ENCODE results near the gene GUCA2B. TPM values are rescaled to one million over a fixed set of nuclear protein-coding genes. Genes with fewer than 3 reads are reported as not detected.

GUCA2B gene
- total RNA-seq = not detected in 2 replicates

GRCh38 chr1:42152907-42153600, at the start of gene GUCA2B:
Gene GUCA2B, plus strand, starts transcription at chr1:42153410. Its CDS starts 41 bp downstream, at chr1:42153451.

GRCh38 chr1:42164551-42165420, 11.6 kb downstream of the GUCA2B start, which contains the start of gene GUCA2A:
Gene GUCA2A, minus strand, starts transcription at chr1:42164745. Its CDS starts 33 bp downstream, at chr1:42164712.

Other genes with a start within 250 kb of the GUCA2B start
- 2.4 TPM in 2 replicates for gene HIVEP3, start 234.5 kb upstream of the GUCA2B start, total RNA-seq
- not detected in 2 replicates for gene GUCA2A, start 11.3 kb downstream of the GUCA2B start, total RNA-seq
- gene FOXJ3, start 181.8 kb downstream of the GUCA2B start, total RNA-seq = 40.6 and 40.8 TPM in 2 replicates
- not detected in 2 replicates for gene RIMKLA, start 227.4 kb downstream of the GUCA2B start, total RNA-seq